Mucosa of descending colon (tissue), 3 donors: ENCODE data around the gene MAML2. TPM values are rescaled to one million over a fixed set of nuclear protein-coding genes. Genes with fewer than 3 reads are reported as not detected.
"Not testable (repeated sequence)": the region's sequence is repeated elsewhere in the genome, so short reads cannot be mapped to it uniquely, and the experiment has no call there.

Experiments
- ATAC-seq: fragments of 200-7000 bp; cut with Tn5 transposase; one replicate; pipeline ENCODE4 v1.9.1; 2020; ENCODE audit warnings: mild to moderate bottlenecking, moderate library complexity
- DNase-seq, 3 donors: peaks; one replicate each; pipeline ENCODE4 v3.0.0-alpha.2; 2020
- H3K36me3 ChIP-seq: fragments of 200-600 bp; one replicate; pipeline ENCODE4 v1.8.0; 2021; ENCODE audit warnings: low read depth, mild to moderate bottlenecking
- H3K4me1 ChIP-seq: fragments of 200-600 bp; one replicate; pipeline ENCODE4 v1.8.0; 2021; ENCODE audit warnings: low read depth, mild to moderate bottlenecking
- H3K4me3 ChIP-seq: fragments of 200-600 bp; one replicate; pipeline ENCODE4 v1.8.0; 2021; ENCODE audit warnings: mild to moderate bottlenecking
- H3K9me3 ChIP-seq: fragments of 200-600 bp; one replicate; pipeline ENCODE4 v1.8.0; 2021; ENCODE audit warnings: mild to moderate bottlenecking
- intact Hi-C, 2 donors: fragments of 100-400 bp; cut with DNase I in 1 of 2; cut with micrococcal nuclease in 1 of 2; formaldehyde crosslinking; loops; one replicate each; pipeline versions ENCODE4 v1.11.0 to v1.11.1; 2022; cut with DNase I, micrococcal nuclease
- total RNA-seq, 3 donors: library from RNA; stranded (reverse); fragmentation: NEBNext Ultra II Directional in 2 of 3; extraction: Animal tissue kit (Norgen Biotek cat#: 25700) in 2 of 3; gene quantifications; one replicate each; pipeline versions ENCODE4 v1.2.1 to v1.2.4, GENCODE V29; 2021 to 2023
- TF ChIP-seq, protein P1 (sequence below): fragments of 200-600 bp; IDR thresholded peaks from one replicate; pipeline ENCODE4 v1.8.0; 2022; ENCODE audit warnings: antibody characterized with exemption, mild to moderate bottlenecking
- donor health status: DM: no; HTN: no; CAD: no; lungs with moderate emphysema.
- donor health status: DM: no; HTN: no; CAD: no.
- donor health status: DM: no; HTN: yes; CAD: no.

Gene MAML2
- total RNA-seq, 3 donors from 2014 or later, result 15.2 to 26.4 (median 15.8) TPM

DNA sequence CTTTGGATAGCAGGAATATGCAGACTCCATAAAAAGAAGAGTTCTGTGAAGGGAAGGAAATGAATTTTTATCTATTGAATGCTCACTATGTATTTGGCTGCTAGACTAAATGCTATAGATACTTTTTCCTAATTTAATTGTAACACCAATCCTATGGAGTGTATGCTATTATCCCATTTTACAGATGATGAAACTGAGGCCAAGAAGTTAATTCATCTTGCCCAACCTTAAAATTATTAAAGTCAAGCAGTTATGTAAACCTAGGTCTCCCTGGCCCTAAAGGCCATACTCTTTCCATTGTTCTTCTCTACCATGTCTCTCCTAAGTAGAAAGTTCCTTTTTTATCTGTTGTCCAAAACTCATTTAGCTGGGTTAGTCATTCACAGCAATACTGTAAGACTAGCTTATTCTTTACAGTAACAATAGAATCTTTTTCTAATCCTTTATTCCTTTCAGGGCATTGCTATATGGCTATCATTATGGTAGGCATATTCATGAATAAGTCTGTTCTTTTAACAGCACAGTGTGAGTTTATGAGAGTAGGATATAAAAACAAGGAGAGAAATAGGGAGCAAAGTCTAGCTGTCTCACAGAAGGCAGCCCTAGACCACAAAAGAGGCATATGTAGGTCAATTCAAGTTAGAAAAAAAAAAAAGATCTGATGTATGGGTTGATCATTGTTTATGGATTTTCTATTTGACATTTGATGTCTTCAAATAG, 50.5 kb downstream of the MAML2 start:
- TF ChIP-seq, protein P1, sequence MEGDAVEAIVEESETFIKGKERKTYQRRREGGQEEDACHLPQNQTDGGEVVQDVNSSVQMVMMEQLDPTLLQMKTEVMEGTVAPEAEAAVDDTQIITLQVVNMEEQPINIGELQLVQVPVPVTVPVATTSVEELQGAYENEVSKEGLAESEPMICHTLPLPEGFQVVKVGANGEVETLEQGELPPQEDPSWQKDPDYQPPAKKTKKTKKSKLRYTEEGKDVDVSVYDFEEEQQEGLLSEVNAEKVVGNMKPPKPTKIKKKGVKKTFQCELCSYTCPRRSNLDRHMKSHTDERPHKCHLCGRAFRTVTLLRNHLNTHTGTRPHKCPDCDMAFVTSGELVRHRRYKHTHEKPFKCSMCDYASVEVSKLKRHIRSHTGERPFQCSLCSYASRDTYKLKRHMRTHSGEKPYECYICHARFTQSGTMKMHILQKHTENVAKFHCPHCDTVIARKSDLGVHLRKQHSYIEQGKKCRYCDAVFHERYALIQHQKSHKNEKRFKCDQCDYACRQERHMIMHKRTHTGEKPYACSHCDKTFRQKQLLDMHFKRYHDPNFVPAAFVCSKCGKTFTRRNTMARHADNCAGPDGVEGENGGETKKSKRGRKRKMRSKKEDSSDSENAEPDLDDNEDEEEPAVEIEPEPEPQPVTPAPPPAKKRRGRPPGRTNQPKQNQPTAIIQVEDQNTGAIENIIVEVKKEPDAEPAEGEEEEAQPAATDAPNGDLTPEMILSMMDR, result no peak
- H3K36me3 ChIP-seq, result no peaks in the 10 kb centered on the region
- intact Hi-C loops, result no loop called here
- H3K4me1 ChIP-seq, result peaks cover 42% of the 10 kb centered on the region
- no peak for DNase-seq
- ATAC-seq, result peak; percentile 95
- H3K4me3 ChIP-seq, result no peak overlapping the region
- H3K9me3 ChIP-seq, result no peaks in the 10 kb centered on the region

- Histone ChIP-seq H3K4me3 (no peak overlapping the region), H3K36me3 (no peaks in the 10 kb centered on the region), H3K4me1 (peaks cover 42% of the 10 kb centered on the region), H3K9me3 (no peaks in the 10 kb centered on the region)
- DNase-seq (no peak), ATAC-seq (peak; percentile 56)
- intact Hi-C loops, result no loop called here
- TF ChIP-seq, protein P1, result no peak
Observed at GRCh38 chr11:96290631-96291030, 52.4 kb downstream of the MAML2 start.

GRCh38 chr11:96290031-96290430, 53.0 kb downstream of the MAML2 start:
- intact Hi-C loops, result no loop called here
- ATAC-seq, result no peak
- H3K4me1 ChIP-seq, result peaks cover 42% of the 10 kb centered on the region

GRCh38 chr11:96288915-96289314, 54.1 kb downstream of the MAML2 start:
- no peak overlapping the region for H3K4me3 ChIP-seq
- TF ChIP-seq, protein P1, result no peak

More at GRCh38 chr11:96290031-96290430, 53.0 kb downstream of the MAML2 start:
- no peaks in the 10 kb centered on the region for H3K36me3 ChIP-seq
- no peaks in the 10 kb centered on the region for H3K9me3 ChIP-seq
- DNase-seq, result no peak
- TF ChIP-seq, protein P1, result no peak
- H3K4me3 ChIP-seq, result no peak overlapping the region

GRCh38 chr11:96287822-96288439, 55.1 kb downstream of the MAML2 start:
- ATAC-seq (no peak), DNase-seq (no peak)
- Histone ChIP-seq H3K36me3 (no peaks in the 10 kb centered on the region), H3K4me3 (no peak overlapping the region), H3K4me1 (peaks cover 24% of the 10 kb centered on the region), H3K9me3 (no peaks in the 10 kb centered on the region)
- TF ChIP-seq, protein P1, result no peak
- intact Hi-C loops, result no loop called here

More at GRCh38 chr11:96288915-96289314, 54.1 kb downstream of the MAML2 start:
- ATAC-seq (no peak), DNase-seq (no peak)
- Histone ChIP-seq H3K4me1 (peaks cover 33% of the 10 kb centered on the region), H3K36me3 (no peaks in the 10 kb centered on the region), H3K9me3 (no peaks in the 10 kb centered on the region)
- intact Hi-C loops, result no loop called here

DNA sequence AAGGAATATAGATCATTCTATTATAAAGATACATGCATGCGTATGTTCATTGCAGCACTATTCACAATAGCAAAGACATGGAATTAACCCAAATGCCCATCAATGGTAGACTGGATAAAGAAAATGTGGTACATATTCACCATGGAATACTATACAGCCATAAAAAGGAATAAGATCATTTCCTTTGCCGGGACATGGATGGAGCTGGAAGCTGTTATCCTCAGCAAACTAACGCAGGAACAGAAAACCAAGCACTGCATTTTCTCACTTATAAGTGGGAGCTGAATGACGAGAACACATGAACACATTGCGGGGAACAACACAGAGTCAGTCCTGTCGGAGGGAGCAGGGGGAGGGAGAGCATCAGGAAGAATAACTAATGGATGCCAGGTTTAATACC, 57.0 kb downstream of the MAML2 start:
- ATAC-seq, H3K9me3 ChIP-seq, intact Hi-C loops, H3K36me3 ChIP-seq, H3K4me1 ChIP-seq, H3K4me3 ChIP-seq, DNase-seq: not testable (repeated sequence)
